ENCODE measurements around the gene AZGP1.

The AZGP1 gene

DNA sequence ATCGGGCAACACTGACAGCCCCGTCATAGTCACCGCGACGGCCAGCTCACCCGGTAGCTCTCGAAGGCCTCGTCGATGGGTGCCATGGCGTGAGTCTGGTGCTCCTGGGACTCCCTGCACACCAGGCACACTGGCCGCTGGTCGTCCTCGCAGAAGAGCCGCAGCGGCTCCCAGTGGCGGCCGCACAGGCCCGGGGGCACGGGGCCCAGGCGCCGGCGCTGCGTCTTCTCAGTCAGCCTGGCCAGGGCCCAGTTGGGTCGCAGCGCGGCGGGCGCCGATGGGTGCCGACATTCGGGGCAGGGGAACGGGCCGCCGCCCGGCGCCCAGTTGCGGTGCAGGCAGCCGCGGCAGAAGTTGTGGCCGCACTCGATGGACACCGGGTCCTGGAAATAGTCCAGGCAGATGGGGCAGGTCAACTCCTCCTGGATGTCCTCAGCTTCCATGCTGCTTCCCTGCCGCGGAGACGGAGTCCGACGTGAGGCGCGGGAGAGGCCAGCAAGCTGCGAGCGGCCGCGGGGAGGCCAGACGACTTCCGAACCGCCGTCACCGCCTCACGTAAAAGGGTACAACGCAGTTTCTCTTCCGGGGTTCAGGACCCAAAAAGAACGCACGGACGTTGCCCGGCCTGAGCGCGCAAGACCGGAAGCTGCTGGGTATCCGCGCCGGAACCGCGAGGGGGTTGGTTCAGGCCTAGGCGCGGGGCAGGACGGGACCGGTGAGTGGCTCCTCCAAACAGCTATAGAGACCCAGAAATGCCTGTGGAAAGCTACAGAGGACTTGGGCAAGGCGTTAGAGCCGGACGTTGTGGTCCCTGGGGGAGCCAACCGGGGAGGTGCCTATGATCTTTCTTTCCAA lies 56.6 kb downstream of the AZGP1 start, which contains the start of gene TRIM4:
Gene TRIM4, minus strand, starts transcription at position 572 of the 855 bp plus-strand sequence. Its CDS starts 129 bp downstream, at position 443.
- ChIA-PET POLR2A (interaction anchor here (0.5 to 3.6 kb wide), 21 partner anchors 9 to 510 kb away, joined by 3 to 28 read pairs (median 3); partner anchors contain the start of genes AP4M1, FAM200A, GJC3 and LAMTOR4), CTCF (interaction anchor here (0.6 to 2.9 kb wide), 6 partner anchors 10 to 347 kb away, joined by 3 to 9 read pairs (median 4); partner anchors contain the start of gene GJC3)
- DNase-seq (ENCODE audit: extremely low spot score), result peak; percentile 81
- peak; percentile 64 for TF ChIP-seq L3MBTL2 (conservative IDR thresholded peaks at IDR 0.05)
- TF ChIP-seq, protein P1, sequence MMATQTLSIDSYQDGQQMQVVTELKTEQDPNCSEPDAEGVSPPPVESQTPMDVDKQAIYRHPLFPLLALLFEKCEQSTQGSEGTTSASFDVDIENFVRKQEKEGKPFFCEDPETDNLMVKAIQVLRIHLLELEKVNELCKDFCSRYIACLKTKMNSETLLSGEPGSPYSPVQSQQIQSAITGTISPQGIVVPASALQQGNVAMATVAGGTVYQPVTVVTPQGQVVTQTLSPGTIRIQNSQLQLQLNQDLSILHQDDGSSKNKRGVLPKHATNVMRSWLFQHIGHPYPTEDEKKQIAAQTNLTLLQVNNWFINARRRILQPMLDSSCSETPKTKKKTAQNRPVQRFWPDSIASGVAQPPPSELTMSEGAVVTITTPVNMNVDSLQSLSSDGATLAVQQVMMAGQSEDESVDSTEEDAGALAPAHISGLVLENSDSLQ (IDR thresholded peaks at IDR 0.05), result peak; percentile 80
- peak; percentile 57 for TF ChIP-seq ELF4 (IDR thresholded peaks at IDR 0.05)
- no peak for TF ChIP-seq ZNF384 (IDR thresholded peaks at IDR 0.05)
